Keratinocyte (primary cell): ENCODE data around the gene CCDC85B. TPM values are rescaled to one million over a fixed set of nuclear protein-coding genes. Genes with fewer than 3 reads are reported as not detected.

Source experiments
- DNase-seq: peaks from one replicate; pipeline ENCODE4 v3.0.0-alpha.2; 2011; ENCODE audit warnings: low read depth, missing footprints, low spot score
- FAIRE-seq: peaks from 2 replicates; lab custom pipeline; 2011; peaks lifted over from hg19 to GRCh38; lab: Jason Lieb, UNC
- H2AFZ ChIP-seq: 2 replicates; pipeline ENCODE4 v1.6.0; 2012; ENCODE audit warnings: low read length, control low read depth, inconsistent platforms; ENCODE audit not compliant: control insufficient read depth
- H3K27ac ChIP-seq: 2 replicates; pipeline ENCODE4 v1.5.1; 2011; ENCODE audit warnings: low read length; ENCODE audit not compliant: control insufficient read depth, insufficient read depth
- H3K27me3 ChIP-seq: 3 replicates; pipeline ENCODE4 v1.6.0; 2011; ENCODE audit warnings: low read length; ENCODE audit not compliant: control insufficient read depth, insufficient read depth; ENCODE audit errors: extremely low read depth
- H3K36me3 ChIP-seq, 2 experiments: 2 replicates in 1 of 2; 3 replicates in 1 of 2; pipeline ENCODE4 v1.5.1; 2011; ENCODE audit warnings: low read length in 2 of 2, mild to moderate bottlenecking in 1 of 2; ENCODE audit not compliant: control insufficient read depth in 2 of 2, insufficient read depth in 2 of 2; ENCODE audit errors: extremely low read depth in 1 of 2
- H3K4me1 ChIP-seq: 3 replicates; pipeline ENCODE4 v1.5.1; 2011; ENCODE audit warnings: low read length; ENCODE audit not compliant: control insufficient read depth, insufficient read depth; ENCODE audit errors: extremely low read depth
- H3K4me2 ChIP-seq: 3 replicates; pipeline ENCODE4 v1.6.0; 2011; ENCODE audit warnings: low read depth, low read length; ENCODE audit not compliant: control insufficient read depth, insufficient read depth; ENCODE audit errors: extremely low read depth
- H3K4me3 ChIP-seq, 3 experiments: fragments of 200-600 bp in 1 of 3; sonication (generic) in 1 of 3; 2 replicates in 2 of 3; 3 replicates in 1 of 3; pipeline ENCODE4 v1.5.1; 2011 to 2016; ENCODE audit warnings: low read length in 3 of 3, mild to moderate bottlenecking in 3 of 3, control low read depth in 2 of 3, inconsistent platforms in 1 of 3, low read depth in 1 of 3, mixed read lengths in 1 of 3, mixed run types in 1 of 3, moderate library complexity in 1 of 3; ENCODE audit not compliant: control insufficient read depth in 2 of 3, insufficient read depth in 2 of 3; ENCODE audit errors: extremely low read depth in 1 of 3
- H3K79me2 ChIP-seq: 2 replicates; pipeline ENCODE4 v1.6.0; 2012; ENCODE audit warnings: low read length; ENCODE audit not compliant: control insufficient read depth, insufficient read depth
- H3K9ac ChIP-seq: 3 replicates; pipeline ENCODE4 v1.6.0; 2011; ENCODE audit warnings: low read length; ENCODE audit not compliant: control insufficient read depth, insufficient read depth; ENCODE audit errors: extremely low read depth
- H3K9me1 ChIP-seq: 3 replicates; pipeline ENCODE4 v1.6.0; 2011; ENCODE audit warnings: low read length; ENCODE audit not compliant: control insufficient read depth, insufficient read depth; ENCODE audit errors: extremely low read depth
- H3K9me3 ChIP-seq: 2 replicates; pipeline ENCODE4 v1.5.1; 2012; ENCODE audit warnings: low read depth, low read length; ENCODE audit not compliant: control insufficient read depth
- H4K20me1 ChIP-seq: 3 replicates; pipeline ENCODE4 v1.6.0; 2011; ENCODE audit warnings: low read length; ENCODE audit not compliant: control insufficient read depth, insufficient read depth; ENCODE audit errors: extremely low read depth
- CTCF ChIP-seq, 3 experiments: IDR thresholded peaks in 1 of 3; conservative IDR thresholded peaks in 1 of 3; optimal IDR thresholded peaks in 1 of 3; 2 replicates in 2 of 3; 3 replicates in 1 of 3; pipeline versions ENCODE3 to v1.5.1; 2011; ENCODE audit warnings: low read length in 3 of 3, mild to moderate bottlenecking in 3 of 3, moderate library complexity in 2 of 3, control low read depth in 1 of 3, inconsistent platforms in 1 of 3; ENCODE audit not compliant: insufficient read depth in 2 of 3; ENCODE audit errors: extremely low read depth in 1 of 3
- EZH2 ChIP-seq: IDR thresholded peaks from one replicate; pipeline ENCODE4 v1.6.1; 2012; ENCODE audit warnings: inconsistent platforms, mild to moderate bottlenecking, low read length, moderate library complexity
- dilution Hi-C: fragments of 300-500 bp; cut with MboI; formaldehyde crosslinking; loops from one replicate; pipeline ENCODE4 v1.7.0; 2020; ENCODE audit warnings: low sequenced_read_pairs; ENCODE audit not compliant: extremely low pct_ligation_motif_present
- polyA plus RNA-seq, 5 experiments: library from polyadenylated mRNA; depleted of rRNA in 3 of 5; stranded (reverse) in 3 of 5; stranded (forward) in 1 of 5; unstranded in 1 of 5; fragments of >200 nt; gene quantifications; 1 replicate in 1 of 5; 2 replicates in 3 of 5; 3 replicates in 1 of 5; pipeline versions ENCODE4 v1.2.1 to v1.2.3, GENCODE V29; 2011 to 2012; ENCODE audit warnings: missing spikeins in 2 of 5, low read depth in 1 of 5, low replicate concordance in 1 of 5

The CCDC85B gene
- polyA plus RNA-seq, 1 donor (not counting 4 experiments of a cell fraction or from before 2014, with no cell fraction given), result 4.1 TPM

GRCh38 chr11:65927904-65928397, 37.5 kb downstream of the CCDC85B start:
- no peak overlapping the region for H3K4me2 ChIP-seq
- peaks cover under 1% of the 10 kb centered on the region for H3K4me1 ChIP-seq
- DNase-seq (no peak), FAIRE-seq (no peak)
- no peaks in the 10 kb centered on the region for H3K27me3 ChIP-seq
- H3K36me3 ChIP-seq, result peaks cover 2 to 6% of the 10 kb centered on the region in 2 experiments
- dilution Hi-C loops, result no loop called here
- H3K79me2 ChIP-seq, result no peaks in the 10 kb centered on the region
- no peak overlapping the region for H3K9ac ChIP-seq
- H3K9me3 ChIP-seq, result no peaks in the 10 kb centered on the region
- no peak overlapping the region for H2AFZ ChIP-seq
- H3K4me3 ChIP-seq, result no peak overlapping the region
- no peaks in the 10 kb centered on the region for H3K9me1 ChIP-seq
- H4K20me1 ChIP-seq, result no peaks in the 10 kb centered on the region
- H3K27ac ChIP-seq, result no peak overlapping the region
- TF ChIP-seq CTCF (optimal IDR thresholded peaks at IDR 0.05 in 1 of 3, IDR thresholded peaks at IDR 0.05 in 1 of 3, conservative IDR thresholded peaks at IDR 0.05 in 1 of 3; ENCODE audit: extremely low read depth in 1 of 3, insufficient read depth in 2 of 3, low read length in 3 of 3), result no peak
- no peak for TF ChIP-seq EZH2

GRCh38 chr11:65928667-65929066, 38.2 kb downstream of the CCDC85B start:
- no peak overlapping the region for H3K27ac ChIP-seq
- peaks cover 2 to 6% of the 10 kb centered on the region in 2 experiments for H3K36me3 ChIP-seq
- no peaks in the 10 kb centered on the region for H3K9me1 ChIP-seq
- H3K79me2 ChIP-seq, result no peaks in the 10 kb centered on the region
- TF ChIP-seq CTCF (optimal IDR thresholded peaks at IDR 0.05 in 1 of 3, IDR thresholded peaks at IDR 0.05 in 1 of 3, conservative IDR thresholded peaks at IDR 0.05 in 1 of 3; ENCODE audit: extremely low read depth in 1 of 3, insufficient read depth in 2 of 3, low read length in 3 of 3) (no peak), EZH2 (no peak)
- no peaks in the 10 kb centered on the region for H4K20me1 ChIP-seq
- H3K4me2 ChIP-seq, result no peak overlapping the region
- H3K4me3 ChIP-seq, result no peak overlapping the region
- FAIRE-seq (no peak), DNase-seq (no peak)
- H3K4me1 ChIP-seq, result no peaks in the 10 kb centered on the region
- H3K9me3 ChIP-seq, result no peaks in the 10 kb centered on the region
- dilution Hi-C loops, result no loop called here
- no peak overlapping the region for H3K9ac ChIP-seq
- no peaks in the 10 kb centered on the region for H3K27me3 ChIP-seq
- no peak overlapping the region for H2AFZ ChIP-seq
